DND-41 (cell line): Measurements from ENCODE around the gene APOC3.

Experiments used
- ATAC-seq: fragments of 200-7000 bp; cut with Tn5 transposase; 3 replicates; pipeline ENCODE4 v1.9.1; 2021; ENCODE audit warnings: low read depth; ENCODE audit not compliant: insufficient read depth
- DNase-seq: peaks from one replicate; pipeline ENCODE4 v3.0.0-alpha.2; 2020
- H2AFZ ChIP-seq: 2 replicates; pipeline ENCODE4 v1.6.0; 2012; ENCODE audit warnings: low read depth, low read length
- H3K27ac ChIP-seq: 2 replicates; pipeline ENCODE4 v1.5.1; 2012; ENCODE audit warnings: low read length, inconsistent platforms
- H3K27me3 ChIP-seq: fragments of 200-600 bp; sonication (generic); 2 replicates; pipeline ENCODE4 v1.6.0; 2012; ENCODE audit warnings: low read length, mild to moderate bottlenecking, inconsistent platforms; ENCODE audit not compliant: insufficient read depth, poor library complexity
- H3K36me3 ChIP-seq: 2 replicates; pipeline ENCODE4 v1.5.1; 2012; ENCODE audit warnings: low read length, inconsistent platforms; ENCODE audit not compliant: insufficient read depth
- H3K4me1 ChIP-seq: 2 replicates; pipeline ENCODE4 v1.5.1; 2012; ENCODE audit warnings: mild to moderate bottlenecking, low read length; ENCODE audit not compliant: insufficient read depth
- H3K4me2 ChIP-seq: 2 replicates; pipeline ENCODE4 v1.6.0; 2012; ENCODE audit warnings: mild to moderate bottlenecking, moderate library complexity, low read length, inconsistent platforms; ENCODE audit not compliant: insufficient read depth
- H3K4me3 ChIP-seq, 2 experiments: fragments of 200-600 bp in 1 of 2; shearing (Covaris generic) in 1 of 2; 2 replicates each; pipeline ENCODE4 v1.5.1; 2012 to 2016; ENCODE audit warnings: inconsistent platforms in 2 of 2, low read length in 2 of 2, mild to moderate bottlenecking in 2 of 2, low read depth in 1 of 2, moderate library complexity in 1 of 2
- H3K79me2 ChIP-seq: 2 replicates; pipeline ENCODE4 v1.6.0; 2012; ENCODE audit warnings: low read length, inconsistent platforms; ENCODE audit not compliant: insufficient read depth
- H3K9ac ChIP-seq: 2 replicates; pipeline ENCODE4 v1.6.0; 2012; ENCODE audit warnings: low read depth, mild to moderate bottlenecking, inconsistent platforms, low read length, moderate library complexity
- H3K9me3 ChIP-seq: 2 replicates; pipeline ENCODE4 v1.5.1; 2012; ENCODE audit warnings: low read length, moderate library complexity, mild to moderate bottlenecking, inconsistent platforms; ENCODE audit not compliant: insufficient read depth, severe bottlenecking
- H4K20me1 ChIP-seq: 2 replicates; pipeline ENCODE4 v1.6.0; 2012; ENCODE audit warnings: low read length; ENCODE audit not compliant: insufficient read depth
- CTCF ChIP-seq: IDR thresholded peaks from 2 replicates; pipeline ENCODE4 v1.5.1; 2012; ENCODE audit warnings: borderline replicate concordance, low read length, moderate library complexity, mild to moderate bottlenecking; ENCODE audit not compliant: poor library complexity, severe bottlenecking; ENCODE audit errors: extremely low read depth
- EZH2 ChIP-seq: IDR thresholded peaks from 3 replicates; pipeline ENCODE4 v1.6.1; 2012; ENCODE audit warnings: borderline replicate concordance, low read depth, mild to moderate bottlenecking, moderate library complexity, low read length, inconsistent platforms; ENCODE audit not compliant: severe bottlenecking

APOC3 gene

GRCh38 chr11:116786966-116787365, 42.7 kb upstream of the APOC3 start:
- Histone ChIP-seq H3K9ac (peak overlapping the region; percentile 72), H2AFZ (peak overlapping the region; percentile 99; the same call in 1 of the 2 replicates), H3K4me2 (peak overlapping the region; percentile 99), H3K4me3 (peak overlapping the region; percentile 76 to 87), H3K9me3 (no peaks in the 10 kb centered on the region), H4K20me1 (no peaks in the 10 kb centered on the region), H3K4me1 (peaks cover 26% of the 10 kb centered on the region), H3K27me3 (no peaks in the 10 kb centered on the region), H3K36me3 (peaks cover 49% of the 10 kb centered on the region), H3K79me2 (peaks cover 20% of the 10 kb centered on the region), H3K27ac (peak overlapping the region; percentile 73)
- ATAC-seq (no peak), DNase-seq (no peak)
- TF ChIP-seq EZH2 (no peak), CTCF (no peak)

GRCh38 chr11:116787436-116787785, 42.3 kb upstream of the APOC3 start:
- Histone ChIP-seq H3K4me1 (peaks cover 26% of the 10 kb centered on the region), H3K36me3 (peaks cover 44% of the 10 kb centered on the region), H3K79me2 (peaks cover 20% of the 10 kb centered on the region), H4K20me1 (no peaks in the 10 kb centered on the region), H3K9ac (peak overlapping the region; percentile 72), H3K4me3 (peak overlapping the region; percentile 76 to 87), H2AFZ (peak overlapping the region; percentile 99), H3K27me3 (no peaks in the 10 kb centered on the region), H3K27ac (peak overlapping the region; percentile 73), H3K9me3 (no peaks in the 10 kb centered on the region), H3K4me2 (peak overlapping the region; percentile 99)
- DNase-seq = no peak
- TF ChIP-seq EZH2 (no peak), CTCF (no peak)
- no peak for ATAC-seq

- H3K27ac ChIP-seq = peak within 1 kb of the TSS; percentile 73
- no peaks in the 10 kb centered on the region for H3K27me3 ChIP-seq
- H3K4me2 ChIP-seq = peak within 1 kb of the TSS; percentile 99
- H3K4me1 ChIP-seq = peaks cover 26% of the 10 kb centered on the region
- no peaks in the 10 kb centered on the region for H4K20me1 ChIP-seq
- peaks cover 20% of the 10 kb centered on the region for H3K79me2 ChIP-seq
- H3K9me3 ChIP-seq = no peaks in the 10 kb centered on the region
- H3K4me3 ChIP-seq = peak within 1 kb of the TSS; percentile 76 to 87
- H3K9ac ChIP-seq = peak within 1 kb of the TSS; percentile 72
- ATAC-seq (peak; percentile 83), DNase-seq (peak; percentile 79)
- peaks cover 39% of the 10 kb centered on the region for H3K36me3 ChIP-seq
- TF ChIP-seq CTCF (no peak), EZH2 (no peak)
- peak within 1 kb of the TSS; percentile 99 for H2AFZ ChIP-seq
Observed at GRCh38 chr11:116787786-116788486, 41.8 kb upstream of the APOC3 start, which contains the start of gene ZPR1. TSS of gene ZPR1 (minus strand) at chr11:116788023. CDS start at chr11:116787990, 33 bp downstream.

GRCh38 chr11:116788534-116788933, 41.2 kb upstream of the APOC3 start:
- peak overlapping the region; percentile 72 for H3K9ac ChIP-seq
- TF ChIP-seq EZH2 (no peak), CTCF (no peak)
- peaks cover 20% of the 10 kb centered on the region for H3K79me2 ChIP-seq
- DNase-seq (no peak), ATAC-seq (no peak)
- H3K4me1 ChIP-seq = peaks cover 26% of the 10 kb centered on the region
- peak overlapping the region; percentile 76 to 87; a peak in 3 of 4 replicates for H3K4me3 ChIP-seq
- peaks cover 33% of the 10 kb centered on the region for H3K36me3 ChIP-seq
- peak overlapping the region; percentile 99 for H3K4me2 ChIP-seq
- H3K9me3 ChIP-seq = no peaks in the 10 kb centered on the region
- no peaks in the 10 kb centered on the region for H3K27me3 ChIP-seq
- H2AFZ ChIP-seq = peak overlapping the region; percentile 99
- no peaks in the 10 kb centered on the region for H4K20me1 ChIP-seq
- H3K27ac ChIP-seq = peak overlapping the region; percentile 73
